Pulmonary artery endothelial cell (primary cell): ENCODE data around the gene GALK1. TPM values are rescaled to one million over a fixed set of nuclear protein-coding genes. Genes with fewer than 3 reads are reported as not detected.
"Not testable (repeated sequence)": the region's sequence is repeated elsewhere in the genome, so short reads cannot be mapped to it uniquely, and the experiment has no call there.

Source experiments
- DNase-seq: peaks from one replicate; pipeline ENCODE4 v3.0.0-alpha.2; 2011; ENCODE audit warnings: low read depth, low spot score
- total RNA-seq: library from RNA; depleted of rRNA; stranded (reverse); fragments of >200 nt; gene quantifications from 2 replicates; pipeline ENCODE4 v1.2.3, GENCODE V29; 2014

GALK1 gene
- total RNA-seq, 1 donor from 2014 or later: 120 TPM

DNA sequence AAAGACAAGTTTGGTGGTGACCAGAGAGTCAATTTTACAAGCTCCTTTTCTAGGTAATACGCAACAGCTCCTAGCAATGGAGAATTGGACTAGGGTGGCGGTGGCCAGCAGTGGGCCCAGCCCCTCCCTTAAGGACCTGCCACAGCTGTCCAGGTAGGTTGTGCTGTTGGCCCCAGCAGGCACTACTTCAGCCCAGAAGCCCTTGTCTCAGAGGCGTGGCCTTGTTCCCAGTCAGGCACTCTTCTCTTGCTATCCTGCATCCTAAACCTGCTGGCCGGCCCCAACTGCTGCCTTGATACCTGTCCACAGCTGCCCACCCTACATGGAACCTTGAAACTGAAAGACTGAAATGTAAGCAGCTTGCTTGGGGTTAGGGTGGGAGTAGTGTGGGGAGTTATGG is 989 bp upstream of the GALK1 start:
- no peak for DNase-seq

DNA sequence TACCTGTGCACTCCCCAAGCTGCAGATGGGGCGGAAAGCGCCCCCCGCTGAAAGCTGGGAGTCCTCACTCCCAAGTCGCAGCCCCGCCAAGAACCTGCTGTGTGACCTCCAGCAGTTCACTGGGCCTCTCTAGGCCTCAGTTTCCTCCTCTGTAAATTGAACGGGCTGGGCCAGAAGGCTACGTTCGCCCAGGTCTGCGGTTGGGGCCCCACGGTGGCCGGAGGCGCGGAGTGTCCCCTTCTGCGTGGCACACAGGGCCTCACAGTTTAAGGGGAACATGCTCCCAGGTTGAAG is 628 bp downstream of the GALK1 start:
- DNase-seq: no peak

DNA sequence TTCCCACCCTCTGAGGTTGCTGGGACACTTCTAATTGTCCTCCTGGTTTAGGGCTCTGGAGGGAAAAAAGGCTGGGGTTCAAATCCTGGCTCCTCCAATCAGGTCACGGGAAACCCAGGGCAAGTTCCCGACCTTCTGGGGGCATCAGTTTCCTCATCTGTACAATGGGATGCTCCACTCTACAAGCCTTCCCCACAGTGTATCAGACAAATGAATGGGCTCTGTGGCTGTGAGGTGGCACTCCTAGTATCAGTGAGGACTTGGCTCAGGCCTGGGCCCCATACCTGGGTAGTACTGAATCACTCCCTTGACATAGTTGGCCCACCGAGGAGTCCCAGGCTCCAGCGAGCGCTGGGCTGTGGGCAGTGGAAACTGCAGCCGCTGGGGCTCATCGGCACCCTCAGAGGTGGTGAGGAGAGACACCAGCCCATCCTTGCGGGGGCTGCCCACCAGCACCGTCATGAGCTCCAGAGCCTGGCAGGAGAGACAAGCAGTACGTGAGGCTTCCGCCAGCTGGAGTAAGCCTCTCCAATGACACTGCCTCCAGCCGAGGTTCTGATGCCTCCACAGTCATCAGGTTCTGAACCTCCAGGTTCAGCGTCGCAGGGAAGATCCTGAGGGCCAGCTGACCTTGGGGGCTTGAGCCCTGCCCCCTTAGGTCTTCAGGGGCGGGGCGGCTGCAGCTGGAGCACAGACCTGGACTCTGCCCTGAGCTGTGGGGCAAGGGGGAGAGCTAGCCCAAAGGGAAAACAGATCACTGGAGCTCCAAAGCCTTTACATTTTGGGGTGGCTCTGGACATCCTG is 1.2 kb downstream of the GALK1 start:
- no peak for DNase-seq

GRCh38 chr17:75763269-75763607 is 1.8 kb downstream of the GALK1 start:
- no peak for DNase-seq

- DNase-seq: no peak
Observed at GRCh38 chr17:75762513-75763268, 2.3 kb downstream of the GALK1 start.

- not testable (repeated sequence) for DNase-seq
Observed at GRCh38 chr17:75759978-75760640, 4.9 kb downstream of the GALK1 start.

DNA sequence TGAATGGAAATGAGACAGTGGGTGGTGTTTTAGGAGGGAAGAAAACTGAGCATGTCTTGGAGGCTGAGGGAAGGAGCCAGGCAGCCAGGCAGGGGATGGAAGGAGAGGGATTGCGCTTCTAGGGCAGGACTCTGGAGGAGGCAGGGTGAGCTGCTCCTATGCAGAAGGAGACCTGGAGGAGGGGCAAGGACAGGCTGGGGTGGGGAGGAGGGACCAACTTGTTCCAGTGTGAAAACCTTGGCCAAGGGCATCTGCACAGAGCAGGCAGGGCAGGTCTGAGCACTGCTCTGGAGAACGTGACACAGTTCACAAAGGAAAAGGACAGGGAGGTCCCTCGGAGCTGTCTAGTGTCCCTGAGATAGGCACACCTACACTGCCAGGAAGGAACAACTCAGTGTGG is 5.5 kb downstream of the GALK1 start:
- no peak for DNase-seq

DNA sequence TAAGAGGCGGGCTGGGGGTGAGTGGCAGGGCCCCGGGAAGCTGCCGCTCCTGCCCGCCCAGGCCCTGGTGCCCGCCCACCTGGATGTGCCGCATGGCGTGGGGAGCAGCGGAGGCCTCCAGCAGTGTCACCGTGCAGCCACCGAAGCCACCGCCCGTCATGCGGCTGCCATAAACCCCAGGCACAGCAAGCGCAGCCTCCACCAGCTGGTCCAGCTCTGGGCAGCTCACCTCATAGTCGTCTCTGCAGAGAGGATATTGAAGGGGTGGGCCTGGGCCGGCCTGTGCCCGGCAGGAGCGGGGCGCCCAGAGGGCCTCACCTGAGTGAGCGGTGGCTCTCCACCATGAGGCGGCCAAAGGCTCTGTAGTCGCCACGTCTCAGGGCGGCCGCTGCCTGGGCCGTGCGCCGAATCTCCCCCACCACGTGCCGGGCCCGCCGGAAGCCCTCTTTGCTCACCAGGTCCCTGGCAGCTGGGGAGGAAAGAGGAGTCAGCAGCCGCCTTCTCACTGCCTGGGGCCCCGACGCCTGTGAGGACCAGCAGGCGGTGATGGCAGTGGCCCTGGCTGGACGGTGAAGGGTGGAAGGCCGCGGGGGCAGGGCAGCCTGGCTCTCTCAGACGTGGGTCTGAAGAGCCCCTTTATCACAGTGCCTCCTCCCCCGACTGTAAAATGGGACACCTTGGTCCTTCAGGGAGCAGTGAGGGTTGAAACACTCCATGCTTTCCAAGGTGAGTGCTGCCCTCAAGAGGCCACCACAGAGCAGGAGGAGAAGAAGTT is 6.7 kb downstream of the GALK1 start:
- no peak for DNase-seq

DNA sequence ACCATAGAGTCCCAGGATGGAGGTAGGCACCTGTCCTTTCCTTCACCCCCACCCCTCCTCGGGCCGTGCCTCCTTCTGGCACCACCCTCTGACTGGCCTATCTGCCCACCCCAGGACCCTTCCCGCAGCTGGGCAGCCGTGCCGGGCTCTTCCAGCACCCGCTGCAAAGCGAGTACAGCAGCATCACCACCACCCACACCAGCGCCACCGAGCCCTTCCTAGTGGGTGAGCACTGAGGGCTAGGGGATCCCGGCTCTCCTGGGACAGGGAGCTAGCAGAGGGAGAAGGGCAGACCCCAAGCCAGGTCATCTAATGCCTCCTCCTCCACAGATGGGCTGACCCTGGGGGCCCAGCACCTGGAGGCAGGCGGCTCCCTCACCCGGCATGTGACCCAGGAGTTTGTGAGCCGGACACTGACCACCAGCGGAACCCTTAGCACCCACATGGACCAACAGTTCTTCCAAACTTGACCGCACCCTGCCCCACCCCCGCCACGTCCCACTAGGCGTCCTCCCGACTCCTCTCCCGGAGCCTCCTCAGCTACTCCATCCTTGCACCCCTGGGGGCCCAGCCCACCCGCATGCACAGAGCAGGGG is 7.8 kb downstream of the GALK1 start:
- DNase-seq: no peak

DNA sequence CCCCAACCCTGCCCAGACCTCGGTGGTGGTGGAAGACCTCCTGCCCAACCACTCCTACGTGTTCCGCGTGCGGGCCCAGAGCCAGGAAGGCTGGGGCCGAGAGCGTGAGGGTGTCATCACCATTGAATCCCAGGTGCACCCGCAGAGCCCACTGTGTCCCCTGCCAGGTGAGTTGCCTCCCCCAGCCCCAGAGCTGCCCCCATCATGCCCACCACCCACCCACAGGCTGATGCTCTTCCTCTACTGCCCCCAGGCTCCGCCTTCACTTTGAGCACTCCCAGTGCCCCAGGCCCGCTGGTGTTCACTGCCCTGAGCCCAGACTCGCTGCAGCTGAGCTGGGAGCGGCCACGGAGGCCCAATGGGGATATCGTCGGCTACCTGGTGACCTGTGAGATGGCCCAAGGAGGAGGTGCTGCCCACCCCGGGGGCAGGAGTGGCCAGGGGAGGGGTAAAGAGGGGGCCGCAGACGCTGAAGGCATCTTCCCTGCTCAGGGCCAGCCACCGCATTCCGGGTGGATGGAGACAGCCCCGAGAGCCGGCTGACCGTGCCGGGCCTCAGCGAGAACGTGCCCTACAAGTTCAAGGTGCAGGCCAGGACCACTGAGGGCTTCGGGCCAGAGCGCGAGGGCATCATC is 8.4 kb downstream of the GALK1 start:
- no peak for DNase-seq

- no peak for DNase-seq
Observed at GRCh38 chr17:75755990-75756389, 9.0 kb downstream of the GALK1 start.

DNA sequence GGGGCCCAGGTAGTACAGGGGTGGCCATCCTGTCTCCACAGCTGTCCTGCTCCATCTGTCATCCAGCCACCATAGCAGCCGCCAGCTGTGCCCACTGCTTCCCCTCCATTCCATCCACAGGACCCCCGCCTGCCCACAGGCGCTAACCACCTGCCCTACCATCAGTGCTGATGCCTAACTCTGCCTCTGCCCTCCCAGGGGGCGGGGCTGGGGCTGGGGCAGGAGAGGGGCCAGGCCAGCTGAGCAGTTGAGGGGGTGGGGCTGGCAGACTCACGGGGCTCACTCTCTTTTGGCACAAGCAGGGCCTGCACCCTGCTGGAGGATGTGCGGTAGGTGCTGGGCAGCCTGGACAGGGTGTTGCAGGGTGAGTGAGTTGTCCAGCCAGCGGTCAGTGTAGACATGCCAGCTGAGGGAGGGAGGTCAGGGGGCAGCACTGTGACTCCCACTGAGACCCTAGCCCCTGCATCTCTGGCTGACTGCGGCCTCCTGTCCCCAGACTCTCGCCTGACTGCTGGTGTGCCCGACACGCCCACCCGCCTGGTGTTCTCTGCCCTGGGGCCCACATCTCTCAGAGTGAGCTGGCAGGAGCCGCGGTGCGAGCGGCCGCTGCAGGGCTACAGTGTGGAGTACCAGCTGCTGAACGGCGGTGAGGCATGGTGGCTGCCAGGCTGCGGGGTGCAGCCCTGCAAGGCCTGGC is 9.6 kb downstream of the GALK1 start:
- no peak for DNase-seq

DNA sequence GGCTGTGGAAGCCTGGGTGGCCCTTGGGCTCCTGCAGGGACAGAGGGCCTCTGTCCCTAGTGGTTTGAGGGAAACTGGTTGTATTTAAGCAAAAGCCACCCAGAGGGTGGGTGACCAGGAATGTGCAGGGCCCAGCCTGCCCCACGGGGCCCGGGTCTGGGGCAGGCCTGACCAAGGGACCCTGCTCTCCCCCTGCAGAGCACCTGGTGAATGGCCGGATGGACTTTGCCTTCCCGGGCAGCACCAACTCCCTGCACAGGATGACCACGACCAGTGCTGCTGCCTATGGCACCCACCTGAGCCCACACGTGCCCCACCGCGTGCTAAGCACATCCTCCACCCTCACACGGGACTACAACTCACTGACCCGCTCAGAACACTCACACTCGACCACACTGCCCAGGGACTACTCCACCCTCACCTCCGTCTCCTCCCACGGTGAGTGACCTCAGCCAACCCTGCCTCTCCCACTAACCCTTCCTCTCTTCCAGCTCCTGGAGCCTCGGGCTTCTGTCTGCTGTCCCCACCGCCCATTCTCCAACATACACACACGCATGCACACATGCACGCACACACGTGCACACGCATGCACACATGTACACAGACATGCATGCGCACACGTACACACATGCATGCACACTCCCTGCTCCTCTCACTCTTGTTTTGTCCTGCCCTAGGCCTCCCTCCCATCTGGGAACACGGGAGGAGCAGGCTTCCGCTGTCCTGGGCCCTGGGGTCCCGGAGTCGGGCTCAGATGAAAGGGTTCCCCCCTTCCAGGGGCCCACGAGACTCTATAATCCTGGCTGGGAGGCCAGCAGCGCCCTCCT is 10.4 kb downstream of the GALK1 start:
- DNase-seq: no peak

DNA sequence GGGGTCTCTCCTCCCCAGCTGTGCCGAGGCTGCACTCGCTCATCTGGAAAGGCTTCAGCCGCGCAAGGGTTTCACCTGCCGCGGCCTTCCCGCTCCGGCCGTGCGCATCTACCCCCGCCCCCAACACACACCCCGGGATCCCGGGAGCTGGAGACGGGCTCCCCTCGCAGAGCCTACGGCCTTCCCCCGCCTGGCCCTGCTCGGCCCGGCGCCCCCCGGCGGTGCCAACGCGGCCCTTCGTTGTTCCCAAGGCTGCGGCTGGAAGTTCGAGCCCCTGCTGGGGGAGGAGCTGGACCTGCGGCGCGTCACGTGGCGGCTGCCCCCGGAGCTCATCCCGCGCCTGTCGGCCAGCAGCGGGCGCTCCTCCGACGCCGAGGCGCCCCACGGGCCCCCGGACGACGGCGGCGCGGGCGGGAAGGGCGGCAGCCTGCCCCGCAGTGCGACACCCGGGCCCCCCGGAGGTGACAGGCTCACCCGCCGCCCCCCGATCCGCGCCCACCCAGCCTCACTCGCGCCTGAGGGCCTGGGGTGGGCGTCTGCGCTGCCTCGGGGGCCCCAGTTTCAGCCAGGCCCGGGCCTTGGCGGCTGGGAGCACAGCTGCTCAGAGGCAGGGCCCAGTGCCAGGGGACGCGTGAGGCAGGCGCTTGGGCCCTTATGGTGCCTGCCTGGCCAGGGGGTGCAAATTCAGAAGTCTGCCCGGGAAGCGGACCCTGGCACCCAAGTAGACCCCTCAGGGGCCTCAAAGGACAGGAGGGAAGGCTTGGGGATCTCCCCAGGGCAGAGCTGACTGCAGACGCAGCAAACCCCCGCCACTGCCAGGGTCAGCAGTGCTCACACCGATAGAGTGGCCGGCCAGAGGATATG is 11.2 kb downstream of the GALK1 start:
- no peak for DNase-seq

- no peak for DNase-seq
Observed at GRCh38 chr17:75752802-75753513, 12.0 kb downstream of the GALK1 start.

DNA sequence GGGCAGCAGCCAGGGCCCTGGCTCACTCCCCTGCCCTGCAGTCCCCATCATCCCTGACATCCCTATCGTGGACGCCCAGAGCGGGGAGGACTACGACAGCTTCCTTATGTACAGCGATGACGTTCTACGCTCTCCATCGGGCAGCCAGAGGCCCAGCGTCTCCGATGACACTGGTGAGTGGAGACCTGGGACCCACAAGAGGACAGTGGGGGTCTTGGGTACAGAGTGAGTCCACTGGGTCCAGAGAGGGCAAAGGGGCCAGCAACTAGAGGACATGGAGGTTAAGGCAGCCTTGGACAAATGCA is 12.6 kb downstream of the GALK1 start:
- DNase-seq: no peak

DNA sequence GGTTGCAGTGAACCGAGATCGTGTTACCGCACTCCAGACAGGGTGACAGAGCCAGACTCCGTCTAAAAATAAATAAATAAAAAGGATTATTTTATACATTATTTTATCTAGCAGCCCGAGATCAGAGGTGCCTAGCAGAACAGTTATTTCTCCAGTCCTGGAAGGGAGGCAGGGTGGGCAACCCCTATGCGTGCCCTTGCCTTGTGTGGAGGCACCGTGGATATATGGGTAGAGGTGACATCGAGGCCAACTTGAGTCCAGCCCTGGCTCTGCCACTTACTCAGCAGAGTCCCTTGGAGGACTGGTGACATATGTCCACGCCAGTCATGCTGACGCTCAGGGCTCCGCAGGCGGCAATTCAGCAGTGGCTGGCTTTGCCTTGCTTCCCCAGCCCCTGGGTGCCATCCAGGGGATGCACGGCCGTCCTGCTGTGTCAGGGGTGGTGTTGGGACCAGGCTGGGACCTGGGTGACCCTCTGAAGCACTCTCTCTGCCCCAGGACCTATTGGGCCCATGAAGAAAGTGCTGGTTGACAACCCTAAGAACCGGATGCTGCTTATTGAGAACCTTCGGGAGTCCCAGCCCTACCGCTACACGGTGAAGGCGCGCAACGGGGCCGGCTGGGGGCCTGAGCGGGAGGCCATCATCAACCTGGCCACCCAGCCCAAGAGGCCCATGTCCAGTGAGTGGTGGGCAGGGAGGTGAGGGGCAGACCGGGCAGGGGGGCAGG is 13.2 kb downstream of the GALK1 start:
- DNase-seq: no peak
